Bronchial epithelial cell (primary cell): ENCODE measurements around the gene TPH1. TPM values are rescaled to one million over a fixed set of nuclear protein-coding genes. Genes with fewer than 3 reads are reported as not detected.

Experiments
- DNase-seq: peaks from one replicate; pipeline ENCODE4 v3.0.0-alpha.2; 2010; ENCODE audit warnings: low read depth
- FAIRE-seq: peaks from 2 replicates; lab custom pipeline; 2011; peaks lifted over from hg19 to GRCh38; lab: Jason Lieb, UNC
- H3K27me3 ChIP-seq: 2 replicates; pipeline ENCODE4 v1.5.1; 2011; ENCODE audit warnings: low read length; ENCODE audit not compliant: control insufficient read depth, insufficient read depth
- H3K36me3 ChIP-seq: 2 replicates; pipeline ENCODE4 v1.5.1; 2011; ENCODE audit warnings: low read length; ENCODE audit not compliant: control insufficient read depth, insufficient read depth
- H3K4me3 ChIP-seq: 2 replicates; pipeline ENCODE4 v1.5.1; 2011; ENCODE audit warnings: mild to moderate bottlenecking, low read depth, low read length, control low read depth
- CTCF ChIP-seq: IDR thresholded peaks from 2 replicates; pipeline ENCODE4 v1.5.1; 2011; ENCODE audit warnings: mild to moderate bottlenecking, moderate library complexity, low read length, control low read depth, inconsistent platforms; ENCODE audit not compliant: insufficient read depth, severe bottlenecking
- total RNA-seq: library from RNA; depleted of rRNA; stranded (reverse); fragments of >200 nt; gene quantifications from 2 replicates; pipeline ENCODE4 v1.2.1, GENCODE V29; 2014

Gene TPH1
- under 0.01 and 0.26 TPM in 2 replicates for total RNA-seq

GRCh38 chr11:18046116-18046777, at the start of gene TPH1:
Gene TPH1, minus strand, starts transcription at chr11:18046269. Its CDS starts 5,507 bp downstream, at chr11:18040762.
- no peak for FAIRE-seq
- Histone ChIP-seq H3K27me3 (peaks cover 5% of the 10 kb centered on the region), H3K4me3 (no peak within 1 kb of the TSS), H3K36me3 (no peaks in the 10 kb centered on the region)
- DNase-seq, result peak; percentile 64
- no peak for TF ChIP-seq CTCF

- no peak for DNase-seq
- peaks cover 2% of the 10 kb centered on the region for H3K36me3 ChIP-seq
- no peak for TF ChIP-seq CTCF
- H3K4me3 ChIP-seq, result no peak overlapping the region
- no peak for FAIRE-seq
- H3K27me3 ChIP-seq, result no peaks in the 10 kb centered on the region
Observed at GRCh38 chr11:18093959-18094358, 47.9 kb upstream of the TPH1 start.

- peaks cover 5% of the 10 kb centered on the region for H3K36me3 ChIP-seq
- H3K27me3 ChIP-seq, result no peaks in the 10 kb centered on the region
- H3K4me3 ChIP-seq, result no peak overlapping the region
- DNase-seq, result no peak
- no peak for TF ChIP-seq CTCF
- no peak for FAIRE-seq
Observed at GRCh38 chr11:18091731-18092130, 45.7 kb upstream of the TPH1 start.

GRCh38 chr11:18088966-18089365, 42.9 kb upstream of the TPH1 start:
- DNase-seq, result no peak
- Histone ChIP-seq H3K36me3 (peaks cover 4% of the 10 kb centered on the region), H3K27me3 (no peaks in the 10 kb centered on the region), H3K4me3 (no peak overlapping the region)
- no peak for FAIRE-seq
- no peak for TF ChIP-seq CTCF

GRCh38 chr11:18088366-18088765, 42.3 kb upstream of the TPH1 start:
- Histone ChIP-seq H3K4me3 (no peak overlapping the region), H3K36me3 (peaks cover 2% of the 10 kb centered on the region), H3K27me3 (no peaks in the 10 kb centered on the region)
- FAIRE-seq (no peak), DNase-seq (no peak)
- no peak for TF ChIP-seq CTCF

- TF ChIP-seq CTCF, result no peak
- H3K36me3 ChIP-seq, result peaks cover 4% of the 10 kb centered on the region
- DNase-seq, result no peak
- FAIRE-seq, result no peak
- H3K4me3 ChIP-seq, result no peak overlapping the region
- H3K27me3 ChIP-seq, result no peaks in the 10 kb centered on the region
Observed at GRCh38 chr11:18081551-18081950, 35.5 kb upstream of the TPH1 start.
